Measurements from ENCODE around the gene SF3A1.
"Not testable (repeated sequence)": the region's sequence is repeated elsewhere in the genome, so short reads cannot be mapped to it uniquely, and the experiment has no call there.

The SF3A1 gene

DNA sequence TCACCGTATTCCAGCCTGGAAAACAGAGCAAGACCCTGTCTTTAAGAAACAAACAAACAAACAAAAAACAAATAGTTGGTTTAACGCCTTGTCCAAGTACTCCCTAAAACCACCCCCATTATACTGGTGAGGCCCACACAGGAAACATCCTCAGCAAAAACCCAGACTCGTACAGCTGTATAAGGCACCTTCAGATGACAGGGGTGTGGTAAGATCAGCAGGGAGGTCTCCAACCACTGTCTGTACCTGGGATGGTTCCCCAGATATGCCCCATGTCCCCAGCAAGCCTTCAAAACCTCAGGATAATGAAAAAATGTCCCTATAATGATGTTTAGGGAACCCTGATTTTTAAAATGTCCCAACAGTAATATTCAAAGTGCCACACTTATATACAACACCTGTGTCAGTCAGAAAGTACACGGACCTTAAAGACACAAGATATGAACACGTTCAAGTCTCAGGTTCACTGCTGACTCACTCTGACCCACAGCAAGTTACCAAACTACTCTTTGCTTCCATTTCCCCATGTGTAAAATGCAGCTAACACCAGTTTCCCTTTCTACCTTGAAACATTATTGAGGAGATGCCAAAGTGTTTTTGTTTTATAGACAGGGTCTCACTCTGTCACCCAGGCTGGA lies 9.3 kb downstream of the SF3A1 start:
- DNase-seq: peak; percentile 68

DNA sequence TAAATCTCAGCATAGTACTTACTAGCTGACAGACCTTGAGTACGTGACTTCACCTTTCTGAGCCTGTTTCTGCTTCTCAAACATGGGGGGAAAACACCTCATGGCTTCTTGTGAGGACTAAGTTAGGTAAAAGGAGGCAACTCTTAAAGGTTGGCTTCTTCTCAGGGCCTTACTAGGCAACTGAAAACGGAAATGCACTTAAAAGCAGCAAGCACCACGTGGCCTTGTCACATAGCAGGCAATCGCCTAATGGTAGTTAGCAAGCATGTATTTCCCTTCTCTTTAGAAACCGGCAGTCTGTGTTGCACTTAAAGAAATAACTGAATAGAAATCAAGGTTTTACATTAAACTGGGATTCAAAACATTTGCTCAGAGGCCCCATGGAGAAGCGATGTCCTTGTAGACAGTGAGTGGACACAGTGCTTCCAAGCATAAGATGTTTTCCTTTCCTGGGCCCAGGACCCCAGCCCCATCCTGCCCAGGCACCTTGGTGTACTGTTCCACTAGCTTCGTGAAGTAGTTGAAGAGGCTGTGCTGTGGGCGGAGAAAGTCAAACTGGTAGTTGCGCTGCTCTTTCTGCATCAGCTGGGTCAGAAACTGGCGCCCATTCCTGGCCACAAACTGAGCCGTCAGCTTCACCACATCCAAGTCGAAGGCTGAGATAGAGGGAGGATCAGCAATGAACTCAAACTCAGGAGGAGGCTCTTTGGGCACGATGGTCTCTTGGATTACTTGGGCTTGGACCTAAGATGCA lies 12.1 kb downstream of the SF3A1 start:
- DNase-seq: peak; percentile 62

DNA sequence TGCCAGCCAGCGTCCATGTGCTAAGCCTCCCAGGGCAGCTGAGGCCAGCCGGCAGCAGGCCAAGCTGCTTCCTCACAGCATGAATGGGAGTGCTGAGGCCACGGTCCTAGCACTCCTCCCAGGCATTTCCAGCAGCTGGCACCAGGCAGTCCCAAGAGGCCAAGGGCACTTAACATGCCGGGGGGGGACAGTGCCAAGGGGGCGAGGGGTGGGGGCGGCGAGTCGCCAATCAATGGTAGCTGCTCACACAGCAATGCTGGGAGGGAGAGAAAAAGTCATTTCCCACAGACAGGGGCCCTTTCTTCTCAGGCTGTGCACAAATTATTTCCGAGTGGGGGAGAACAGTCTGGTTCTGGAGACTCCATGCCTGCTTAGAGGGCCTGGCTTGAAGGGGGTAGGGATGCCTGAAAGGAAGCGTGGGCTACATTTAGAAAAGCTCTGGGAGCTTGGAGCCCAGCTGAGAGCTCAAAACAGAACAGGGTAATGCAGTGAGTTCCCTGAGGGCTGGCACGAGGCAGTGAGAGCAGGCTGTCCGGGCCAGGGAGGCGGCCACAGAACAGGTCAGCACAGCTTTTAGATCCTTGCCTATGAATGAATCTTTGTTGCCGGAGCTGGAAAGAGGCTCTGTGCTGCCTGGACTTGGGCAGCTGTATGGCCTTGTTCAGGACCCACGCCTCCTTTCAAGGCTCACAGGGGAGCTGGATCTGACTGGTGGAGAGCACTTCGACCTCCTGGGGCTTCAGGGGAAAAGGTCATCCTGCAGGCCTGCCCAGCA lies 15.6 kb downstream of the SF3A1 start:
- no peak for DNase-seq

DNA sequence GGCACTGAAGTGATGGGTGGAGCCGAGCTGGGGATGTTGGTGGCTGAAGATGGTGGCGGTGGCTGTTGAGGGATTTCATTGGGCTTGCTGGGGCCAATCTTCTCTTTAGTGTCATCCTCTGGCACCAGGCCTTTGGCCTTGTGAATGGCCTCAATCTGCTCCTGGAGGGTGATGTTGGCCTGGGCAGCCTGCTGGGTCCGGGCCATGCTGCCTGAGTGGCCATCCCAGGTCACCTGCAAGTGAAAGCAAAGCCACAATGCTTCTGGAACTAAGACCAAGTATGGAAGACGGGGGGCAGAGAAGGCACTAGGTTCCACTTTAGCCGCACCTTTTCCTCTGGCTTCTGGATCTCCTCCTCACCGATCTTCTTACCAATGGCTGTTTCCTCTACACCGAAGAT lies 17.9 kb downstream of the SF3A1 start:
- no peak for DNase-seq

DNA sequence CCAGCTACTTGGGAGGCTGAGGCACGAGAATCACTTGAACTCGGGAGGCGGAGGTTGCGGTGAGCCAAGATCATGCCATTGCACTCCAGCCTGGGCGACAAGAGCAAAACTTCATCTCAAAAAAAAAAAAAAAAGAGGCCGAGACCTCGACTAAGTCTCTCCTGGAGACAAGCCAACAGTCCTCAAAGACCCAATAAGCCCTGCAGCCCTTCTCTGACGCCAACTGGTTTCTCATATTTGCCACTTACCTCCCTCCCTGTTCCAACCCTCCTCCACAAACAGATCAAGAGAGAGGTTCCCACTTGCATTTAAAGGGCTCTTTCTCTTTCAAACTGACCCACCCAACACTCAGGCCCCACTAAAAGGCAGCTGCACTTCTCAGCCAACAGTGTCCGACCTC lies 18.4 kb downstream of the SF3A1 start:
- DNase-seq: not testable (repeated sequence)

DNA sequence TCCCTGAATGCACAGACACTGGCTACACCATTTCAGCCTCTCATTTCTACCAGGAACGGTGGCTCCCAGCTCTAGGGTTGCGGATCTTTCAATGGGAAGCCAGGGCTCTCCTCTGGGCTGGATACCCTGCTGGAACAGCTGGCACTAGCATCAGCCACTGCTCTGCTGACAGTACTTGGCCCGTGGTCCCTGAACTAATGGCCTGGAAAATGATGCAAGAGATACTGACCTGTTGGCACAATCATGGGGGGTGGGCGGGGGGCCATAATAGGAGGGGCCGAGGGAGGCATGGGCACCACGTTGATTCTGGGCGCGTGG lies 19.3 kb downstream of the SF3A1 start:
- no peak for DNase-seq

DNA sequence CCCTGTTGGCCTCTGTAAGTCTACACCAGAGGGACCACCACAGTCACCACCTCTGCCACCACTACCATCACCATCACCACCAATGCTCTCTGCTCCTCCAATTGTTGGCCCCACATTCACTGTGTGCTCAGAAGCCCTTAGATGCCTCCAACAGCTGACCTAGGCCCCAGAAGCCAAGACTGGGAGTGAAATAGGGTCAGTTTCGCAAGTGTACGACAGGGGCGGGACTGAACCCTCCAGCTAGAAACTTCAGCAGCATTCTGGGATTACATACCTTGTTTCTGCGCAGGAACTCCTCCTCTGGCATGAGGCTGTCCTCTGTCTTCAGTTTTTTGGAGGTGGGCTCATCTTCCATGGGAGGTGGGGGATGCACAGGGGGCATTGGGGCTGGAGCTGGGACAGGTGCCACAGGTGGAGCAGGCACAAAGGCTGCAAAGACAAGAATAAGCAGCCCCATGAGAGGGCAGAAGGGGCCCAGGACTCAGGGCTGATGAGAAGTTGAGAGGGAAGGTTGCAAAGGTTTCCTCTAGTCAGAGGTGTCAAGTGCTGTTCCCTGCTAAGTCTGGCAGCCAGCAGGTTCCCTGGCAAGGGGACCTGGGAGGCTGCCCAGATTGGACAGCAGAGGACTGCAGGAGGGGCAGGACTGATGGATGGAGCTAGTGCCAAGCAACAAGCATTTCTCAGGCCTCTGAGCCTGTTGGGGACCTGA lies 19.8 kb downstream of the SF3A1 start:
- no peak for DNase-seq

DNA sequence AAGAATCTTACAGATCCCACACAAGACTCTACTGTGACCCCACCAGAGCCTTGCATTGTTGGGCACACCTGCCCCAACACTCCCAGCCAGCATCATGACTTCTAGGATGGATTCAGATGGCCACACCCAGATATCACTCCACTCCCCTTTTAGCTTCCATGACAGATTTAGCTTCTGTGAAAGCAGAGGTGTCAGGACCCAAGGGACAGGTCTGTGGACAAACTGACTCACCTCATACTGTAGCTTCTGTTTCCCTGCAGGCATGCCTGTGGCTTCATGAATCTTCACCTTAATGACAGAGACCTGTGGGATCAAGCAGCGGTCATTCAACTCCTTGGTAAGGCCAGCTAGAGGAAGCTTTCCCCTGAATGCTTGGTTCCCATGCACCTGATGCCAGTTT lies 21.5 kb downstream of the SF3A1 start:
- DNase-seq: no peak

DNA sequence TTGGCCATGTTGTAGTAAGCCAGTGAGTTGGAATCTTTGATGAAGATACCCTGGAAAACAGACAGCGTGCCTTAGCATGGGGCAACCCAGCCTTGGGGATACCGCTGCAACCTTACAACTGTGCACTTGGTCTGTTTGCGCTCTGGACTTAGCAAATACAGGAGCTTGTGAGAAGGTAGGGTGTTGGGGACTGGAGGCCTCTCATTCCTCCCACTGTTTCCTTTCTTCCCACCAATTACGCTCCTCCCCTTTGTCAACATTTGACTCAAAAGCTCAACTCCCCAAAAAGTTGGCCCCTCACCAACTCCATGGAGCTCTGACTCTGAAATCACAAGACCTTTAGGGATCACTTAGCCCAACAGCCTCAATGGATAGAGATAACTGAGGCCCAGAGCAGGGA lies 22.0 kb downstream of the SF3A1 start:
- DNase-seq: no peak

DNA sequence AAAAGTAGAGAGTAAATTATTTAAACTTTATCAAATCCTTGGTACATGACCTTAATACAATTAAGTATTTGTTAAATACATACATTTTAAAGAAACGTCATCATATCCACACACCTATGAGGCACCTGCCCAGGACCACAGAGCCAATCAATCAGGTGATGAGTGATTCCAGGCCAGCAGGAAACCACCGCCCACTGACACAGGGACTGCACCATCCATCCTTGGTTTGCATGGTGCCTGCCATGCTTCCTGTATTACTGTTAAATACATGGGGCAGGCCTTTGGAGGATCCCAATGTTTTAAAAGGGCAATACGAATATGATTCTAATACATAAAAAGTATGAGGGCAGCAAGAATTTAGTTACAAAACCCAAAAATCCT lies 23.0 kb downstream of the SF3A1 start:
- DNase-seq: peak; percentile 35

DNA sequence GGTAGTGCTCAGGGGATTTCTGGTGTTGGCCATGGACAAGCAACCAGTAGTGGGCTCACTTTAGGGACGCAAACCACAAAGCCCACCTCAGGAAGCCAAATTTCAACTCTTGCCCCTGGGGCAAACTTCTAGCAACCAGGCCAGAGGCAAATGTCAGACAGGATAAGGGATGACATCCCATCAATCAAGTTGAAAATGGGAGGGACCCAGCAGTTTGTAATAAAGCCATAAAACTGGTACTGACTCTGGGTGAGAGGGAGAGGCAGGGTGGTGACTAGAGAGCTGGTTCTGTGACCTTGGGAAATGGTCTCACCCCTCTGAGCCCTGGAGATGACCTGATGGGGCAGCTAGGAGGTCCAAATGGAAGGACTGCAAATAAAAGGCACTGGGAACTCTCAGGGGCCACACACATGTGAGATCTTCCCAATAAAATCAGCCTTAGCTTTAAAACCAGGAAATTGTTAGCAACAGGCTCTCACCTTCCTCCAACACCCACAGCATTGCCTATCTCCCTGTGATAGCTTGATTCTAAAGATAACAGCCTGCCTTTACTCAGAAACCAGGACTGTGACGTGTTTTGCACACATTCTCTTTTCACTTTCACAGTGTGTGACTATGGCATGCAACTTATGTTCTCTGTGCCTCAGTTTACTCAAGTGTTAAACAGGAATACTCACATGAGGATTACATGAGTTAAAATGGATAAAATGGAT lies 23.5 kb downstream of the SF3A1 start:
- DNase-seq: peak; percentile 41

DNA sequence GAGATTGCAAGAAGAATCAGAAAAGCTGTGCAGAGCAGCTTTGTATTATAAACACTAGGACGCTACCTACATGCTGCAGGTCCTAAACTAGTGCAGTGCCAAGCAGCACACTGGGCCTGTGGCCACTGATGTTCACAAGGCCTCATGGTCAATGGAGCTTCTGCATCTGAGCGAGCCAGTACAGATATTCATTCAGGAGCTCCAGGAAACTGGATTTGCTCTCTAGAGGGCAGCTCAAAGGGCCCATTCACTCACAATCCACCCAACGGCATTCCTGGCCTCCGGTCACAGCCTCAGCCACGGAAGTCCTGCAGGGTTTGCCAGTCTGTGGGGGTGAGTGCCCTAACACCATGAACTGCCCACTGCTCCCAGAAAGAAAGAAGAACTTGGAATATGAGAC lies 24.1 kb downstream of the SF3A1 start:
- no peak for DNase-seq

DNA sequence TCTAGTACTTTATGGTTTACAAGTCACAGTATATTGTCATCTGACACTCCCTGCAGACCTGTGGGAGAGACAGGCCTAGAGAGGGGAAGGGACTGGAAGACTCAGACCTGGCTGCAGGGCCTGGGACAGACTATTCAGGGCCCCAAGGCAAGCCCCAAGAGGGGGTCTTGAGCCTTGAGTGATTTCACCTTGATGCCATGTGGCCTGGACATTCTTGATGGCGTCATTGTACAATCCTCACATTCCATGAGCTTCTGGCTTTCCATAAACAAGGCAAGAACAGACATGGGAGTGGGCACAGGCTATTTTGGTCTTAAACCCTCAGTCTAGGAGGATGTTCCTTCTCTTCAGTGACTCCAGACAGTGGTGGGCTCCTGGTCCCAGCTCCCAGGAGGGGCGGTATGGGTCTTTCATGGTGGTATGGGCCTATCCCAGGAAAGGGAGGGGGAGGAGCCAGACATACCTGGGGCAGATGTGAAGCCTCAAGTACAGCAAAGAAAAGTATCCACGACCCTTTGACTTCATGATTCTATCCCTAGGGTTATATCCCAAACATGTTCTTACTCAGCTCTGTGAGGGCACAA lies 28.1 kb downstream of the SF3A1 start:
- no peak for DNase-seq

DNA sequence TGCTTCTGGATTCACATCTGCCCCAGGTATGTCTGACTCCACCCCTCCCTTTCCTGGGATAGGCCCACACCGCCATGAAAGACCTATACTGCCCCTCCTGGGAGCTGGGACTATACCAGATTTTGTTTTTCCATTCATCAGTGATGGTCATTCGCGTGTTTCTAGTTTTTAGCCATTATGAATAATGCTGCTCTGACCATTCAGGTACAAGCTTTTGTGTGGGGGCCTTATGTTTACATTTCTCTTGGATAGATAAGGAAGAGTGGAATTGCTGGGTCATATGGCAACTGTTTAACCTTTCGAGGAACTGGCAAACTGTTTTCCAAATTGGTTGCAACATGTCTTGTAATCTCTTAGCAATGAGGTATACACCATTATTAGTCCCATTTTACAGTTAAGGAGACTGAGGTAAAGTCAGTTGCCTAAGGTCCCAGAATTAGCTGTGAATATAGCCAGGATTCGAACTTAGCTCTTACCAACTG lies 28.8 kb downstream of the SF3A1 start:
- DNase-seq: no peak

DNA sequence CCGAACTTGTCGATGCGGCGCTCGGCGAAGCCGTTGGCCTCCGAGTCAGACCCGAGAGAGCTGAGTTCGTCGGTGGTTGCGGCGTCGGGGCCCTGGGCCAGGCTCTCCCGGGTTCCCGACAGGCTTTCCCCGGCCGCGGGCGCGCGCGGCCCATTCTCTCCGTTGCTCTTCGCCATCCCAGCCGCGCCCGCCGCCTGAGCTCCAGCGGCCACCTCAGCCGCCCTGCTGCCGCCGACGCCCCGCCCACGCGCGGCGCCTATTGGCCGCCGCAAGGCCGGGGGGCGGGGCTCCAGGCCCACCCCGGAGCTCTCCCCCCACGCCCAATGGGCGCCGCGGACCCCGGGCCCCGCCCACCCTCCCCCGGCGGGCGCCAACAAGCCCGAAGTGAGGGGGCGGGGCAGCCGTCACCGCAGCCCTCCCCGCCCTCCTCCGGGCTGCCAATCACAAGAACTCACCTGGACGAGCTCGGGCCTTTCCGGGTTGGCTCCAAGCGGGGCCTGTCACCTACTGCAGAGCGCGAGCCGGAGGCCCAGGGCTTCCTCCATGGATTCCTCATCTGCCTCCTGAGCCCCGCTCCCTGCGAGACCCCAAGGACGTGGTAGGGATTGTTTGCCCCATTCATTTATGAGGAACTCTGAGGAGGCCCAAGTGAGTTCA lies 29.9 kb downstream of the SF3A1 start, which contains the start of gene TBC1D10A:
Gene TBC1D10A (minus strand): TSS at position 236 of the 657 bp plus-strand sequence. CDS start 60 bp downstream, at position 176.
- DNase-seq: peak; percentile 97

DNA sequence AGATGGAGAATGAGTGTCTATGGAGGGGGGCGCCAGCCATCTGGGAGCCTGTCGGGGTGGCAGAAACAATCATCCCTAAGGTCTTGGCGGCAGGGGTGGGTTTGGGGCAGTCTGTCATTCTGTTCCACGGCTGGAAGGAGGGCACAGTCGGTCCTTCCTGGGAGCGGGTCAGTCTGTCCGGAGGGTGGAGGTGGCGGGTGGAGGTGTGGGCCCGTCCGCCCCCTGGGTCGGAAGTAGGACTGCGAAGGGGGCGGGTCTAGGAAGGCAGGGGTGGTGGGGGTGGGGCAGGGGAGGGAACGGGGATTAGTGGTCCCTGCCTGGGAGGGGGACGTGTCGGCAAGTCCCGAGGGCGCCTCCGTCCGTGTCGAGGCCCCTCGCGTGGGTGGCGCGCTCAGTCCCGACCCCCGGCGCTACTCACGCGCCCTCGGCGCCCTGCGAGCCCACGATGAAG lies 30.4 kb downstream of the SF3A1 start:
- peak; percentile 39 for DNase-seq

DNA sequence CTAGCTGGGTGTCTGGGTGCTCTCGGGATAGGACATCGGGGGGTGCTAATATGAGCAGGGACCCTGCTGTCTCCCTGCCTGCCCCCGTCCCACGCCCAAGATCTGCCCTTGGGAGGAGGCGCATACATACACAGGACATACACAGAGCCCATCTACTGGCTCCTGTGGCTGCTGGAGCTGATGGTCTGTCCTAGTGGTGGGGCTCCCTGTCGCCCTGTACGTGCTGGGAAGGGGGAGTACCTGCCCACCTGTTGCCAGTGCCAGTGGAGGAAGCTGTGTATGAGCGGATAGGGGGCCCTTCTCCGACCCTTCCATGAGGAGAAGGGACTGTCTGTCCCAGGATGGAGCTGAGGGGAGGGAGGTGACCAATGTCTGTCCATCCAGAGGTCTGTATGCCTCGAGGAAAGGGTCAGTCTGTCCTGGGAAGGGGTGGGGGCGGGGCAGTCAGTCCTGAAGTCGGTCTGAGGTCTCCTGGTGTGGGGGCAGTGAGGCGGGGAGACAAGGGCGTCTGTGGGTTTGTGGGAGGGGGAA lies 30.9 kb downstream of the SF3A1 start:
- no peak for DNase-seq

DNA sequence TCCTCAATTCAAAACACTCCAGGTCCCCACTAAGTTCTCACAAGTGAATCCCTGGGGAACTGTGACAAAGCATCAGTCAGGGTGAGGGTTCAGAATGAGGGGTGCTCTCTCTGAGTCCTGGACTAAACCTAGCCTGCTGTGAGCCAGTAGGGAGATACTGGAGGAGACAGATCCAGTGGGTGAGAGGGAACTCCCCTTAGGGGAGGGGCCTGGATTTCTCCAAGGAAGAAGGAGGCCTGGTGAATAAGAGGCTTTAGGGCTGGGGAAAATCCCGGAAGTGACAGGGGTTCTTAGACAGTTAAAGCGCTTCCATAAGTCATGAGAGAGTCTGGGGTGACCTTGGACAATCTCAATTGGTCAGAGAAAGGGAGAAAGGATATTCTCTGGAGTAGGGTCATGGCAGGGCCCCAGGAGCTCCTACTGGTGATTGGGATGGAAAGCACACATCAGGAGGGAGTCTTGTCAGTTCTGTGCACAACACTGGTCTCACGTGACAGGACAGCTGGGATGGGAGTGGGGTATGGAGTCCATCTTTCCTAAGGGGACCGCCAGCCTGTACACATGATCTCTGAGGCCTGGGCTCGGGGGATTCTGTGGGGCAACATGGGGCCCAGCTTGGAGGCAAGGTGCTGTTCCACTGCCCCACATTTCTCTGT lies 31.5 kb downstream of the SF3A1 start:
- DNase-seq: no peak

DNA sequence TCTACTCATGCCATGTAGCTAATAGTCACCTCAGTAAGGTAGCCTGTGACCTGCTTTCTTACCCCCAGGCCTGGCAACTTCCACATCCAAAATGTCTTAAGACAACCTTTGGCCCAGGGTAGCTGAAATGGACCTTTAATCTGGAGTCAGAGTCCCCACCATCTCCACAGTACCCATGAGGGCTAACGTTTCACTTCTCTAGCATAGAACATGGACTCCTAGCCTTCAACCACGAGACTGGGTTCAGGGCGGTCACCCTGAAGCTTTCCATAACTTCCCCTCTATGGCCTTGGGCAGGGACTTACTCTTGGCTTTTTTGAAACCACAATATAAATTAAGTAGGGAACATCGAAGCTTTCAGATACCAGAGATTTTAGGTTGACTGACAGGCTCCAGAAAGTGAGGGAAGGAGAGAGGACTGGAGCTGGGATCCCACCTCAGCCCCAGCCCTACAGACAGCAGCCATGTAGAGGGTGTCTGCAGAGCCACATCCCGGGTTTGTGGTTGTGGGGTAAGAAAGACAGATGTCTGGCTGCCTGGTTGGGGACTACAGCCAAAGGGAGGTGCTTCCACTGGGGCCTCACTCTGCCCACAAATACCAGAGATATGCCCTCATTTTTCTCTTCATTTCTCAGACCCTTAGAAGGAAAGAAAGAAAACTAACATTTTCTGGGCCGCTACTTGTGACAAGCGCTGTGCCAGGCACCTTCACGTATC lies 32.5 kb downstream of the SF3A1 start:
- peak; percentile 59 for DNase-seq

DNA sequence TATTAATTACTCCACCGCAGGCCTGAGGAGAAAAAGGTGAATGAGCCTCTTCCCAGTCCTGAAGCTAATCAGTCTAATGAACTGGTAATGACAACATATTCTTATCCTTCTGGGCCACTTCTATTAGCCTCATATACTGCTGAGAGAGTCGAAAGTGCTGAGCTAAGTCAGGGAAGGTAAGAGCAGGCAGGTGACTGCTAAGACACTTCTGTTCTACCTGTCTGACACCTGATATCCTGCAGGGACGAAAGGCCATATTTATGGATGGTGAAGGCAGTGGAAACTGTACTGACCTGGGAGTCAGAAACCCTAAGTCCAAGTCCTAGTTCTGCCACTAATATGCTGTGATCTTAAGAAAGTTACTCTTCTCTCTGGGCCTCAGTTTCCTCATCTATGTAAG lies 33.4 kb downstream of the SF3A1 start:
- DNase-seq: no peak
